ENCODE measurements around the gene GPRC5B. TPM values are rescaled to one million over a fixed set of nuclear protein-coding genes. Genes with fewer than 3 reads are reported as not detected.

Gene GPRC5B
- total RNA-seq, 4 donors from 2014 or later, result 1.9 to 17.3 (median 5.1) TPM

DNA sequence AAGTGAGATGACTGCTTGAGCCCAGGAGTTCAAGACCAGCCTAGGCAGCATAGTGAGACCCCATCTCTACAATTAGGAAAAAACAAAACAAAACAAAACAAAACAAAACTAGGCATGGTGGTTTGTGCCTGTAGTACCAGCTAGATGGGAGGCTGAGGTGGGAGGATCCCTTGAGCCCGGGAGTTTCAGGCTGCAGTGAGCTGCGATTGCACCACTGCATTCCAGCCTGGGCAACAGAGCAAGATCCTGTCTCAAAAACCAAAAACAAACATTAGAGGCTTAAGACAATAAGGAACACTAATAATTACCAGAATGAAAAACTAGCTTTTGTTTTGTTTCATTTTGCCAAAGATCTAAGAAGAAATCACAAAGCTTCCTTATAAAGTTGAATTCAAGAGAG is 69.2 kb downstream of the GPRC5B start:
- Histone ChIP-seq H3K36me3 (no peaks in the 10 kb centered on the region), H3K9me3 (no peaks in the 10 kb centered on the region), H3K27me3 (no peaks in the 10 kb centered on the region), H3K4me3 (no peak overlapping the region), H3K27ac (no peak overlapping the region), H3K4me1 (no peaks in the 10 kb centered on the region)
- WGBS, 2 donors (ENCODE audit: low coverage in 1 of 2), result 79 to 100% methylated on average over 1 to 2 of the region's 2 CpGs
- in situ Hi-C loops (cut with MboI; ENCODE audit: low pct_ligation_motif_present in 1 of 4, low pct_unique_long_range_greater_than_20kb in 1 of 4, low sequenced_read_pairs in 3 of 4), result no loop called here
- TF ChIP-seq, protein P1, sequence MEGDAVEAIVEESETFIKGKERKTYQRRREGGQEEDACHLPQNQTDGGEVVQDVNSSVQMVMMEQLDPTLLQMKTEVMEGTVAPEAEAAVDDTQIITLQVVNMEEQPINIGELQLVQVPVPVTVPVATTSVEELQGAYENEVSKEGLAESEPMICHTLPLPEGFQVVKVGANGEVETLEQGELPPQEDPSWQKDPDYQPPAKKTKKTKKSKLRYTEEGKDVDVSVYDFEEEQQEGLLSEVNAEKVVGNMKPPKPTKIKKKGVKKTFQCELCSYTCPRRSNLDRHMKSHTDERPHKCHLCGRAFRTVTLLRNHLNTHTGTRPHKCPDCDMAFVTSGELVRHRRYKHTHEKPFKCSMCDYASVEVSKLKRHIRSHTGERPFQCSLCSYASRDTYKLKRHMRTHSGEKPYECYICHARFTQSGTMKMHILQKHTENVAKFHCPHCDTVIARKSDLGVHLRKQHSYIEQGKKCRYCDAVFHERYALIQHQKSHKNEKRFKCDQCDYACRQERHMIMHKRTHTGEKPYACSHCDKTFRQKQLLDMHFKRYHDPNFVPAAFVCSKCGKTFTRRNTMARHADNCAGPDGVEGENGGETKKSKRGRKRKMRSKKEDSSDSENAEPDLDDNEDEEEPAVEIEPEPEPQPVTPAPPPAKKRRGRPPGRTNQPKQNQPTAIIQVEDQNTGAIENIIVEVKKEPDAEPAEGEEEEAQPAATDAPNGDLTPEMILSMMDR (IDR thresholded peaks at IDR 0.05), result no peak
- TF ChIP-seq POLR2AphosphoS5 (IDR thresholded peaks at IDR 0.05) (no peak), EP300 (IDR thresholded peaks at IDR 0.05; ENCODE audit: low read depth) (no peak), POLR2A (IDR thresholded peaks at IDR 0.05) (no peak)
- intact Hi-C loops (cut with DNase I; ENCODE audit: low total_unique reads), result no loop called here
- DNase-seq, result no peak

DNA sequence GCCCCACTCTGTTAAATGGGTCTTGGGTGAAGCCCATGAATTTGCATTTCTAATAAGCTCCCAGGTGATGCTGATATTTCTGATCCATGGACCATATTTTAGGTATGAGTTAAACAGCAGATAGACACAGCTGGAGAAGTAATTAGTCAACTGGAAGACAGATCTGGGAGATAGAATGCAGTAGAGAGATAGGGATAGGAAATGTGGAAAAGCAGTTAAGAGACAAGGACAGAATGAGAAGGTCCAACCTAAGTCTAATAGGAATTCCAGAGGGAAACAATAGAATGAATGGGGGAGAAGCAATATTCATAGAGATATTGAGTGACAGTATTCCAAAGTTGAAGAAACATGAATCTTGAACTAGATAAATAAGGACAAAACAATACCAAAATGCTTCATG is 71.7 kb downstream of the GPRC5B start:
- H3K27me3 ChIP-seq, result no peaks in the 10 kb centered on the region
- no peak overlapping the region for H3K27ac ChIP-seq
- H3K9me3 ChIP-seq, result no peaks in the 10 kb centered on the region
- no peaks in the 10 kb centered on the region for H3K36me3 ChIP-seq
- in situ Hi-C loops (cut with MboI; ENCODE audit: low pct_ligation_motif_present in 1 of 4, low pct_unique_long_range_greater_than_20kb in 1 of 4, low sequenced_read_pairs in 3 of 4) (no loop called here), intact Hi-C loops (cut with DNase I; ENCODE audit: low total_unique reads) (no loop called here)
- no peaks in the 10 kb centered on the region for H3K4me1 ChIP-seq
- TF ChIP-seq, protein P1 (IDR thresholded peaks at IDR 0.05), result no peak
- TF ChIP-seq POLR2AphosphoS5 (IDR thresholded peaks at IDR 0.05) (no peak), POLR2A (IDR thresholded peaks at IDR 0.05) (no peak), EP300 (IDR thresholded peaks at IDR 0.05; ENCODE audit: low read depth) (no peak)
- no peak overlapping the region for H3K4me3 ChIP-seq
- DNase-seq, result no peak

DNA sequence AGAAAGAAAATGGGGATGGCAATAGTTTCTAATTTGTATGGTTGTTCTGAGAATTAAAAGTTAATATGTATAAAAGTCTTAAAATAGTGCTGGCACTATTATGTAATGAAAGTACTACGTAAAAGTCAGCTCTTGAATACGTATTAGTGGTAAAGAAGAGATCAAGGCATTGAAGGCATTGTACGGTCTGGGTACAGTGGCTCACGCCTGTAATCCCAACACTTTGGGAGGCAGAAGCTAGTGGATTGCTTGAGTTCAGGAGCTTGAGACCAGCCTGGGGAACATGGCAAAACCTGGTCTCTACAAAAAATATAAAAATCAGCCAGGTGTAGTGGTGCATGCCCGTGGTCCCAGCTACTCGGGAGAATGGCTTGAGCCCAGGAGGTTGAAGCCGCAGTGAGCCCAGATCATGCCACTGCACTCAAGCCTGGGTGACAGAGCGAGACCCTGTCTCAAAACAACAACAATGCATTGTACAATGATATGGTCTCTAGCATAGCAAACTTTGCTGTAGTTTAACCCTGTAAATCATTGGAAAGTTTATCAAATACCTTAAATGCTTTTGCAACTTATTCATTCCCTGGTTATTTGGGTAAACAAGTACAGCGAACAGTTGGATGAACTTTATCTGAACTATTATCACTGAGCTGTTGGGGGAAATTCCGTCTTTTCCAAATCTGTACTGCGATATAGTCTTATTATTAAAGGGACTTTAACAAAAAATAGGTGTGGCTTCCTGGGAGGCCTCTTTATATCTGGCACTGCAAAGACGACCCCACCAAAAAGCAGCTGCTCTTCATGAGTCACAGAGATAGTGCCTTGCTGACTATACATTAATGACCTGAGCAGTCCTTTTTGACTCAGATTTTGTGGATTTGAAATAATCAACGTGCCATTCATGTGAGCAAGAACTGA is 73.6 kb downstream of the GPRC5B start:
- no peak overlapping the region for H3K27ac ChIP-seq
- TF ChIP-seq EP300 (IDR thresholded peaks at IDR 0.05; ENCODE audit: low read depth), result no peak
- TF ChIP-seq, protein P1 (IDR thresholded peaks at IDR 0.05), result no peak
- TF ChIP-seq POLR2A (IDR thresholded peaks at IDR 0.05), result no peak
- TF ChIP-seq POLR2AphosphoS5 (IDR thresholded peaks at IDR 0.05), result no peak
- in situ Hi-C loops (cut with MboI; ENCODE audit: low pct_ligation_motif_present in 1 of 4, low pct_unique_long_range_greater_than_20kb in 1 of 4, low sequenced_read_pairs in 3 of 4), result no loop called here
- H3K9me3 ChIP-seq, result no peaks in the 10 kb centered on the region
- 78 to 82% methylated on average over 12 to 13 of the region's 13 CpGs for whole genome bisulfite sequencing, 2 donors (ENCODE audit: low coverage in 1 of 2)
- intact Hi-C loops (cut with DNase I; ENCODE audit: low total_unique reads), result no loop called here
- no peaks in the 10 kb centered on the region for H3K36me3 ChIP-seq
- DNase-seq, result no peak
- H3K27me3 ChIP-seq, result no peaks in the 10 kb centered on the region
- no peaks in the 10 kb centered on the region for H3K4me1 ChIP-seq
- H3K4me3 ChIP-seq, result no peak overlapping the region

- DNase-seq, result no peak
- H3K36me3 ChIP-seq, result no peaks in the 10 kb centered on the region
- no peaks in the 10 kb centered on the region for H3K9me3 ChIP-seq
- intact Hi-C loops (cut with DNase I; ENCODE audit: low total_unique reads) (no loop called here), in situ Hi-C loops (cut with MboI; ENCODE audit: low pct_ligation_motif_present in 1 of 4, low pct_unique_long_range_greater_than_20kb in 1 of 4, low sequenced_read_pairs in 3 of 4) (no loop called here)
- no peak overlapping the region for H3K4me3 ChIP-seq
- H3K27me3 ChIP-seq, result no peaks in the 10 kb centered on the region
- WGBS, 2 donors (ENCODE audit: low coverage in 1 of 2), result 99% methylated on average over 9 of the region's 9 CpGs; no CpG with 5 or more reads in 1 of the 2 donors
- no peak overlapping the region for H3K27ac ChIP-seq
- TF ChIP-seq POLR2AphosphoS5 (IDR thresholded peaks at IDR 0.05), result no peak
- TF ChIP-seq POLR2A (IDR thresholded peaks at IDR 0.05), result no peak
- TF ChIP-seq, protein P1 (IDR thresholded peaks at IDR 0.05), result no peak
- no peak for TF ChIP-seq EP300 (IDR thresholded peaks at IDR 0.05; ENCODE audit: low read depth)
- H3K4me1 ChIP-seq, result no peaks in the 10 kb centered on the region
Measured at GRCh38 chr16:19809693-19810092, 75.0 kb downstream of the GPRC5B start.

All from transverse colon (tissue), 4 donors.